Measurements from ENCODE around the gene CGN. TPM values are rescaled to one million over a fixed set of nuclear protein-coding genes. Genes with fewer than 3 reads are reported as not detected.
A peak's percentile ranks its signal among the peaks of the same experiment; 100 is the strongest.

Gene CGN, protein sequence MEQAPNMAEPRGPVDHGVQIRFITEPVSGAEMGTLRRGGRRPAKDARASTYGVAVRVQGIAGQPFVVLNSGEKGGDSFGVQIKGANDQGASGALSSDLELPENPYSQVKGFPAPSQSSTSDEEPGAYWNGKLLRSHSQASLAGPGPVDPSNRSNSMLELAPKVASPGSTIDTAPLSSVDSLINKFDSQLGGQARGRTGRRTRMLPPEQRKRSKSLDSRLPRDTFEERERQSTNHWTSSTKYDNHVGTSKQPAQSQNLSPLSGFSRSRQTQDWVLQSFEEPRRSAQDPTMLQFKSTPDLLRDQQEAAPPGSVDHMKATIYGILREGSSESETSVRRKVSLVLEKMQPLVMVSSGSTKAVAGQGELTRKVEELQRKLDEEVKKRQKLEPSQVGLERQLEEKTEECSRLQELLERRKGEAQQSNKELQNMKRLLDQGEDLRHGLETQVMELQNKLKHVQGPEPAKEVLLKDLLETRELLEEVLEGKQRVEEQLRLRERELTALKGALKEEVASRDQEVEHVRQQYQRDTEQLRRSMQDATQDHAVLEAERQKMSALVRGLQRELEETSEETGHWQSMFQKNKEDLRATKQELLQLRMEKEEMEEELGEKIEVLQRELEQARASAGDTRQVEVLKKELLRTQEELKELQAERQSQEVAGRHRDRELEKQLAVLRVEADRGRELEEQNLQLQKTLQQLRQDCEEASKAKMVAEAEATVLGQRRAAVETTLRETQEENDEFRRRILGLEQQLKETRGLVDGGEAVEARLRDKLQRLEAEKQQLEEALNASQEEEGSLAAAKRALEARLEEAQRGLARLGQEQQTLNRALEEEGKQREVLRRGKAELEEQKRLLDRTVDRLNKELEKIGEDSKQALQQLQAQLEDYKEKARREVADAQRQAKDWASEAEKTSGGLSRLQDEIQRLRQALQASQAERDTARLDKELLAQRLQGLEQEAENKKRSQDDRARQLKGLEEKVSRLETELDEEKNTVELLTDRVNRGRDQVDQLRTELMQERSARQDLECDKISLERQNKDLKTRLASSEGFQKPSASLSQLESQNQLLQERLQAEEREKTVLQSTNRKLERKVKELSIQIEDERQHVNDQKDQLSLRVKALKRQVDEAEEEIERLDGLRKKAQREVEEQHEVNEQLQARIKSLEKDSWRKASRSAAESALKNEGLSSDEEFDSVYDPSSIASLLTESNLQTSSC
- under 0.01 and 0.17 TPM in 2 replicates for total RNA-seq
- polyA plus RNA-seq = 0.17 and 0.21 TPM in 2 replicates
- 0.21 and 0.36 TPM in 2 replicates for polyA plus RNA-seq (2012)
- polyA minus RNA-seq (ENCODE audit: low replicate concordance) = not detected in 2 replicates

DNA sequence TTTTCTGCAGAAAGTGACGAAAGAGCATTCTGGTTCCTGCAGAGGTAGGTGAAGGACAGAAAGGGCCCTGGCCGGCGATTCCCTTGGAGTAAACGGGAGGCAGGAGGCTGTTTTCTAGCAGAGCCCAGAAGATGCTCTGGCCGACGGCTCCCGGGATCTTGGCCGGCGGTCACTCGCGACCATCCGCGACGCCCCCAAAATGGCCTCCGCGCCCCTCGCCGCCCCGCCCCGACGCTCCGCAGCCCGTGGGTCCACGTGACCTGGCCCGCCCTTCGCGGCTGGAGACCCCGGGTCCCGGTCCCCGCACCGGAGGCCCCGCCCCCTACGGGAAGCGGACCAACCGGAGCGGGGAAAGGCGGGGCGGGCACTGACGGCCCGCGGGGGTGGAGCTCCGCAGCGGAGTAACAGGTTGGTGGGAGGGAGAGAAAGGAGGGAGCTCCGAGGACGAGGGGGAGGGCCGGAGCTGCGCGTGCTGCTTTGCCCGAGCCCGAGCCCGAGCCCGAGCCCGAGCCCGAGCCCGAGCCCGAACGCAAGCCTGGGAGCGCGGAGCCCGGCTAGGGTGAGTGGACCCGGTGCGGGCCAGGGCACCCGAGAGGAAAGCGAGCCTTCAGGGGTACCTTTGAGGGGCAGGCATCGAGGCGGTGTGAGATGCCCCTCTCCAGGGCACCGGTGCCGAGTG is at the start of gene CGN:
Gene CGN (plus strand): TSS at position 431 of the 679 bp plus-strand sequence. CDS start 7,133 bp downstream, outside the sequence.
- TF ChIP-seq EZH2 (IDR thresholded peaks at IDR 0.05; ENCODE audit: low read length, missing control alignments) = no peak
- TF ChIP-seq, protein P1, sequence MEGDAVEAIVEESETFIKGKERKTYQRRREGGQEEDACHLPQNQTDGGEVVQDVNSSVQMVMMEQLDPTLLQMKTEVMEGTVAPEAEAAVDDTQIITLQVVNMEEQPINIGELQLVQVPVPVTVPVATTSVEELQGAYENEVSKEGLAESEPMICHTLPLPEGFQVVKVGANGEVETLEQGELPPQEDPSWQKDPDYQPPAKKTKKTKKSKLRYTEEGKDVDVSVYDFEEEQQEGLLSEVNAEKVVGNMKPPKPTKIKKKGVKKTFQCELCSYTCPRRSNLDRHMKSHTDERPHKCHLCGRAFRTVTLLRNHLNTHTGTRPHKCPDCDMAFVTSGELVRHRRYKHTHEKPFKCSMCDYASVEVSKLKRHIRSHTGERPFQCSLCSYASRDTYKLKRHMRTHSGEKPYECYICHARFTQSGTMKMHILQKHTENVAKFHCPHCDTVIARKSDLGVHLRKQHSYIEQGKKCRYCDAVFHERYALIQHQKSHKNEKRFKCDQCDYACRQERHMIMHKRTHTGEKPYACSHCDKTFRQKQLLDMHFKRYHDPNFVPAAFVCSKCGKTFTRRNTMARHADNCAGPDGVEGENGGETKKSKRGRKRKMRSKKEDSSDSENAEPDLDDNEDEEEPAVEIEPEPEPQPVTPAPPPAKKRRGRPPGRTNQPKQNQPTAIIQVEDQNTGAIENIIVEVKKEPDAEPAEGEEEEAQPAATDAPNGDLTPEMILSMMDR (conservative IDR thresholded peaks at IDR 0.05 in 1 of 2, IDR thresholded peaks at IDR 0.05 in 1 of 2; ENCODE audit: low read depth in 1 of 2, low read length in 2 of 2) = no peak
- DNase-seq (ENCODE audit: low read depth in 2 of 2) = peak; percentile 70 to 76
- H3K4me1 ChIP-seq (ENCODE audit: control insufficient read depth, extremely low read depth, insufficient read depth, low read length) = peaks cover 2% of the 10 kb centered on the region
- no peaks in the 10 kb centered on the region for H4K20me1 ChIP-seq (ENCODE audit: control insufficient read depth, extremely low read depth, insufficient read depth, low read length)
- peak within 1 kb of the TSS; percentile 91 for H3K4me2 ChIP-seq (ENCODE audit: extremely low read depth, insufficient read depth, low read length)
- peak within 1 kb of the TSS; percentile 66 for H2AFZ ChIP-seq (ENCODE audit: low read length)
- H3K27me3 ChIP-seq (ENCODE audit: control insufficient read depth, insufficient read depth, low read length) = no peaks in the 10 kb centered on the region
- no peak within 1 kb of the TSS for H3K9ac ChIP-seq (ENCODE audit: insufficient read depth, low read length)
- H3K79me2 ChIP-seq (ENCODE audit: control insufficient read depth, insufficient read depth, low read length) = no peaks in the 10 kb centered on the region
- peak within 1 kb of the TSS; percentile 34 to 63 (median 55) for H3K4me3 ChIP-seq (replicated peaks in 1 of 4; ENCODE audit: control extremely low read depth in 1 of 4, insufficient read depth in 1 of 4, low read depth in 3 of 4, low read length in 4 of 4)
- H3K36me3 ChIP-seq (ENCODE audit: control insufficient read depth, insufficient read depth, low read length) = no peaks in the 10 kb centered on the region
- H3K9me3 ChIP-seq (ENCODE audit: control insufficient read depth, insufficient read depth, low read depth, low read length) = no peaks in the 10 kb centered on the region
- H3K27ac ChIP-seq (ENCODE audit: insufficient read depth, low read length) = no peak within 1 kb of the TSS

DNA sequence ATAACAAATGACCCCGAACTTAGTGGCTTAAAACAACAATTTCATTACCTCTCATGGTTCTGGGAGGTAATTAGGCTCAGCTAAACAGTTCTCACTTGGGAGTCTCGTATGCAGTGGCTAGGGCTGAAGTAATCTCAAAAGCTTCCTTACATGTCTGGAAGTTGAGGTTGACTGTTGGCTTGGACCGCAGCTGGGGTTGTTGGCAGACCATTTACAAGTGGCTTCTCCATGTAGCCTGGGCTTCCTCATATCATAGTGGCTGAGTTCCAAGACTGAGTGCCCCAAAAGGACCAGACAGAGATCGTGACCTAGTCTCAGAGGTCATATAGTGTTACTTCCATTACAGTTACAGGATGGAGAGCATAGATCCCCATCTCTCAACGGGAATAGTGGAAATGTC is 49.5 kb upstream of the CGN start:
- Histone ChIP-seq H3K4me2 (ENCODE audit: extremely low read depth, insufficient read depth, low read length) (no peak overlapping the region), H3K36me3 (ENCODE audit: control insufficient read depth, insufficient read depth, low read length) (no peaks in the 10 kb centered on the region), H3K79me2 (ENCODE audit: control insufficient read depth, insufficient read depth, low read length) (peaks cover 15% of the 10 kb centered on the region), H3K9me3 (ENCODE audit: control insufficient read depth, insufficient read depth, low read depth, low read length) (no peaks in the 10 kb centered on the region), H3K27ac (ENCODE audit: insufficient read depth, low read length) (no peak overlapping the region), H3K4me3 (replicated peaks in 1 of 4; ENCODE audit: control extremely low read depth in 1 of 4, insufficient read depth in 1 of 4, low read depth in 3 of 4, low read length in 4 of 4) (no peak overlapping the region), H3K4me1 (ENCODE audit: control insufficient read depth, extremely low read depth, insufficient read depth, low read length) (no peaks in the 10 kb centered on the region), H3K27me3 (ENCODE audit: control insufficient read depth, insufficient read depth, low read length) (no peaks in the 10 kb centered on the region), H2AFZ (ENCODE audit: low read length) (no peak overlapping the region), H3K9ac (ENCODE audit: insufficient read depth, low read length) (no peak overlapping the region), H4K20me1 (ENCODE audit: control insufficient read depth, extremely low read depth, insufficient read depth, low read length) (no peaks in the 10 kb centered on the region)
- TF ChIP-seq, protein P1 (conservative IDR thresholded peaks at IDR 0.05 in 1 of 2, IDR thresholded peaks at IDR 0.05 in 1 of 2; ENCODE audit: low read depth in 1 of 2, low read length in 2 of 2) = no peak
- no peak for DNase-seq (ENCODE audit: low read depth in 2 of 2)

Measured in fibroblast of lung (primary cell).